ENCODE results near the gene OR7C1. TPM values are rescaled to one million over a fixed set of nuclear protein-coding genes. Genes with fewer than 3 reads are reported as not detected.
"Not testable (repeated sequence)": the region's sequence is repeated elsewhere in the genome, so short reads cannot be mapped to it uniquely, and the experiment has no call there.

OR7C1 gene
- total and polyA plus RNA-seq, 2 of the 8 experiments (the other 6 are each of a cell fraction or from before 2014, with no cell fraction given) = not detected

GRCh38 chr19:14780622-14781225, 54.3 kb downstream of the OR7C1 start:
- CTCF ChIA-PET (ENCODE audit: partially characterized antibody); H3K4me2 ChIP-seq (ENCODE audit: insufficient read depth in 1 of 2, low read depth in 2 of 2, low read length in 2 of 2); H3K9ac ChIP-seq (replicated peaks in 1 of 4; ENCODE audit: extremely low read depth in 1 of 4, low read depth in 3 of 4, low read length in 3 of 4); H3K23ac ChIP-seq (ENCODE audit: insufficient read length); H3K9me3 ChIP-seq (ENCODE audit: insufficient read depth in 2 of 2, low read depth in 1 of 2, low read length in 1 of 2); H3K23me2 ChIP-seq (ENCODE audit: low read depth, low read length); POLR2A ChIA-PET (ENCODE audit: partially characterized antibody); H2BK12ac ChIP-seq (ENCODE audit: low read depth, low read length); H4K8ac ChIP-seq (ENCODE audit: extremely low read depth, insufficient read depth, low read length); H3K27me3 ChIP-seq (replicated peaks in 1 of 4; ENCODE audit: control insufficient read depth in 3 of 4, extremely low read depth in 1 of 4, insufficient read depth in 3 of 4, low read length in 3 of 4); H2AK5ac ChIP-seq (ENCODE audit: low read depth, low read length); H3K4me1 ChIP-seq (replicated peaks in 1 of 4; ENCODE audit: control insufficient read depth in 3 of 4, insufficient read depth in 4 of 4, low read length in 3 of 4); H2AFZ ChIP-seq (ENCODE audit: low read length); H3K56ac ChIP-seq (replicated peaks; ENCODE audit: insufficient read length, low read depth, low read length); H2BK120ac ChIP-seq (replicated peaks; ENCODE audit: low read depth, low read length); H3K36me3 ChIP-seq (ENCODE audit: control insufficient read depth in 2 of 4, insufficient read depth in 4 of 4, low read length in 3 of 4); H3K79me2 ChIP-seq (ENCODE audit: control insufficient read depth in 1 of 2, insufficient read depth in 2 of 2, low read length in 2 of 2); H3K18ac ChIP-seq (ENCODE audit: extremely low read depth, low read length); H2BK15ac ChIP-seq (ENCODE audit: low read length); H2BK5ac ChIP-seq (ENCODE audit: low read depth, low read length); H3K14ac ChIP-seq (ENCODE audit: insufficient read length); H3K27ac ChIP-seq (ENCODE audit: low read depth, low read length); H2BK20ac ChIP-seq (ENCODE audit: low read length); H4K20me1 ChIP-seq (replicated peaks in 1 of 2; ENCODE audit: control insufficient read depth in 1 of 2, insufficient read depth in 2 of 2, low read length in 2 of 2); H3K79me1 ChIP-seq (ENCODE audit: low read depth, low read length); H3K4ac ChIP-seq (replicated peaks; ENCODE audit: insufficient read length, low read depth, low read length); H3K4me3 ChIP-seq (ENCODE audit: extremely low read depth in 1 of 4, insufficient read depth in 2 of 4, low read depth in 3 of 4, low read length in 4 of 4); FAIRE-seq; H4K5ac ChIP-seq (ENCODE audit: insufficient read length, low read depth, low read length); H4K91ac ChIP-seq (replicated peaks; ENCODE audit: insufficient read length, low read length): not testable (repeated sequence)
- WGBS, 2 experiments (ENCODE audit: extremely low coverage in 1 of 2, insufficient coverage in 1 of 2, insufficient read length in 1 of 2, insufficient replicate concordance in 2 of 2, low coverage in 1 of 2, low lambda C conversion rate in 2 of 2, missing lambda C conversion rate in 1 of 2) = 89% methylated on average over 7 of the region's 14 CpGs; no CpG with 5 or more reads in 1 of the 2 experiments
- peak in 1 of 2 experiments; percentile 34 for DNase-seq (ENCODE audit: low read depth in 1 of 2, low spot score in 2 of 2)

Measured in H1 (cell line).